Transverse colon (tissue), 4 donors: Measurements from ENCODE around the gene RRBP1. TPM values are rescaled to one million over a fixed set of nuclear protein-coding genes. Genes with fewer than 3 reads are reported as not detected.
A peak's percentile ranks its signal among the peaks of the same experiment; 100 is the strongest.

ENCODE experiments used
- DNase-seq: peaks from one replicate; pipeline ENCODE4 v3.0.0-alpha.2; 2019
- H3K27ac ChIP-seq, 4 donors: fragments of 200-600 bp; sonication (generic); 2 replicates each; pipeline ENCODE4 v1.5.1; 2016 to 2018; ENCODE audit warnings: inconsistent platforms in 4 of 4
- H3K27me3 ChIP-seq: fragments of 200-600 bp; sonication (generic); 2 replicates; pipeline ENCODE4 v1.5.1; 2017; ENCODE audit warnings: inconsistent platforms
- H3K36me3 ChIP-seq, 4 donors: fragments of 200-600 bp; sonication (generic); 2 replicates each; pipeline ENCODE4 v1.5.1; 2017 to 2019; ENCODE audit warnings: inconsistent platforms in 4 of 4
- H3K4me1 ChIP-seq, 4 donors: fragments of 200-600 bp; sonication (generic); 2 replicates each; pipeline ENCODE4 v1.5.1; 2017 to 2020; ENCODE audit warnings: inconsistent platforms in 4 of 4
- H3K4me3 ChIP-seq, 4 donors: fragments of 200-600 bp; sonication (generic); 1 replicate in 1 of 4; 2 replicates in 3 of 4; pipeline versions ENCODE4 v1.5.1 to v1.6.1; 2017 to 2019; ENCODE audit warnings: inconsistent platforms in 4 of 4
- H3K9me3 ChIP-seq, 2 donors: fragments of 200-600 bp; sonication (generic); 2 replicates each; pipeline ENCODE4 v1.5.1; 2017 to 2019; ENCODE audit warnings: inconsistent platforms in 2 of 2
- CTCF ChIP-seq, 5 experiments: fragments of 200-600 bp in 3 of 5; fragments of 450-650 bp in 2 of 5; sonication (generic) in 3 of 5; IDR thresholded peaks; 1 replicate in 2 of 5; 2 replicates in 3 of 5; pipeline ENCODE4 v1.5.1; 2016 to 2017; ENCODE audit warnings: antibody characterized with exemption in 5 of 5, inconsistent platforms in 3 of 5, mild to moderate bottlenecking in 2 of 5, moderate library complexity in 1 of 5
- EP300 ChIP-seq: sonication (generic); formaldehyde crosslinking; IDR thresholded peaks from one replicate; pipeline ENCODE4 v1.6.1; 2017; ENCODE audit warnings: antibody characterized with exemption, low read depth
- POLR2A ChIP-seq: fragments of 450-650 bp; IDR thresholded peaks from one replicate; pipeline ENCODE4 v1.6.1; 2016; ENCODE audit warnings: antibody characterized with exemption, mild to moderate bottlenecking, moderate library complexity
- POLR2AphosphoS5 ChIP-seq, 3 donors: sonication (generic); formaldehyde crosslinking; IDR thresholded peaks; one replicate each; pipeline ENCODE4 v1.6.1; 2016; ENCODE audit warnings: antibody characterized with exemption in 3 of 3
- WGBS, 2 donors: methylation state at CpG; one replicate each; pipeline ENCODE4 v1.1.5; 2018; ENCODE audit warnings: low coverage in 1 of 2; 5-methylcytosine and 5-hydroxymethylcytosine counted together
- in situ Hi-C, 4 donors: fragments of 200-750 bp; cut with MboI; loops; one replicate each; pipeline versions ENCODE4 v1.15.0 to v1.15.1; 2017; ENCODE audit warnings: low sequenced_read_pairs in 3 of 4, low pct_ligation_motif_present in 1 of 4, low pct_unique_long_range_greater_than_20kb in 1 of 4
- intact Hi-C: fragments of 100-400 bp; cut with DNase I; formaldehyde crosslinking; loops from one replicate; pipeline ENCODE4 v1.15.1; 2023; ENCODE audit warnings: low total_unique reads
- total RNA-seq, 4 donors: library from RNA; depleted of rRNA; stranded (reverse); fragments of >200 nt; gene quantifications; one replicate each; pipeline ENCODE4 v1.1.0, GENCODE V29; 2016

RRBP1 gene
- total RNA-seq, 4 donors from 2014 or later, result 219 to 403 (median 288) TPM

GRCh38 chr20:17665756-17666155 is 16.3 kb downstream of the RRBP1 start:
- 73 to 84% methylated on average over 2 of the region's 2 CpGs for WGBS, 2 donors
- Histone ChIP-seq H3K27me3 (no peaks in the 10 kb centered on the region), H3K36me3 (no peaks in the 10 kb centered on the region), H3K9me3 (no peaks in the 10 kb centered on the region), H3K27ac (peak overlapping the region in 1 of 4 donors; percentile 4), H3K4me3 (no peak overlapping the region), H3K4me1 (peaks cover 9 to 62% (median 22%) of the 10 kb centered on the region in 4 donors)
- in situ Hi-C loops, result loop anchor here in 2 of 4 donors (25.0 kb wide), 2 partner anchors 247 to 272 kb away; no protein-coding TSS in a partner anchor
- intact Hi-C loops, result no loop called here
- DNase-seq, result no peak
- TF ChIP-seq CTCF (IDR thresholded peaks at IDR 0.05) (no peak), POLR2AphosphoS5 (IDR thresholded peaks at IDR 0.05) (no peak), EP300 (no peak), POLR2A (no peak)

GRCh38 chr20:17664025-17664633 is 17.9 kb downstream of the RRBP1 start:
- Histone ChIP-seq H3K27me3 (no peaks in the 10 kb centered on the region), H3K4me1 (peaks cover 11 to 62% (median 24%) of the 10 kb centered on the region in 4 donors), H3K9me3 (no peaks in the 10 kb centered on the region), H3K36me3 (peaks cover 0 to 10% (median 0%) of the 10 kb centered on the region in 4 donors), H3K4me3 (no peak overlapping the region), H3K27ac (peak overlapping the region in 3 of 4 donors; percentile 10 to 71 (median 46))
- 63 to 73% methylated on average over 7 to 11 of the region's 11 CpGs for WGBS, 2 donors
- intact Hi-C loops (no loop called here), in situ Hi-C loops (loop anchor here in 2 of 4 donors (25.0 kb wide), 2 partner anchors 248 to 273 kb away; no protein-coding TSS in a partner anchor)
- TF ChIP-seq EP300, result no peak
- TF ChIP-seq POLR2AphosphoS5 (IDR thresholded peaks at IDR 0.05), result no peak
- TF ChIP-seq POLR2A, result no peak
- DNase-seq, result peak; percentile 7

- H3K4me1 ChIP-seq, result peaks cover 11 to 62% (median 24%) of the 10 kb centered on the region in 4 donors
- intact Hi-C loops (no loop called here), in situ Hi-C loops (loop anchor here in 2 of 4 donors (25.0 kb wide), 2 partner anchors 249 to 274 kb away; no protein-coding TSS in a partner anchor)
- 66 to 81% methylated on average over 3 to 5 of the region's 5 CpGs for WGBS, 2 donors
- H3K9me3 ChIP-seq, result no peaks in the 10 kb centered on the region
- peaks cover 0 to 13% (median 2%) of the 10 kb centered on the region in 4 donors for H3K36me3 ChIP-seq
- H3K27ac ChIP-seq, result peak overlapping the region in 3 of 4 donors; percentile 45 to 72 (median 71)
- H3K4me3 ChIP-seq, result no peak overlapping the region
- TF ChIP-seq CTCF (IDR thresholded peaks at IDR 0.05) (no peak), POLR2AphosphoS5 (IDR thresholded peaks at IDR 0.05) (no peak), POLR2A (no peak), EP300 (no peak)
- H3K27me3 ChIP-seq, result no peaks in the 10 kb centered on the region
- no peak for DNase-seq
Observed at GRCh38 chr20:17663486-17663885, 18.6 kb downstream of the RRBP1 start.

- Histone ChIP-seq H3K27ac (peak overlapping the region in 3 of 4 donors; percentile 45 to 72 (median 71)), H3K36me3 (peaks cover 0 to 18% (median 5%) of the 10 kb centered on the region in 4 donors), H3K4me3 (no peak overlapping the region), H3K4me1 (peaks cover 11 to 62% (median 24%) of the 10 kb centered on the region in 4 donors), H3K27me3 (no peaks in the 10 kb centered on the region), H3K9me3 (no peaks in the 10 kb centered on the region)
- intact Hi-C loops (no loop called here), in situ Hi-C loops (loop anchor here in 2 of 4 donors (25.0 kb wide), 2 partner anchors 249 to 274 kb away; no protein-coding TSS in a partner anchor)
- WGBS, 2 donors, result 83 to 91% methylated on average over 11 to 13 of the region's 13 CpGs
- no peak for DNase-seq
- no peak for TF ChIP-seq POLR2A
- no peak for TF ChIP-seq POLR2AphosphoS5 (IDR thresholded peaks at IDR 0.05)
- TF ChIP-seq EP300, result no peak
- TF ChIP-seq CTCF (IDR thresholded peaks at IDR 0.05), result no peak
Observed at GRCh38 chr20:17663040-17663399, 19.0 kb downstream of the RRBP1 start.
